ENCODE measurements around the gene ANO8.

GRCh38 chr19:17336872-17337674, 2.4 kb upstream of the ANO8 start, which contains the start of gene GTPBP3:
- TF ChIP-seq POLR2A (IDR thresholded peaks at IDR 0.05; ENCODE audit: low read length) (peak; percentile 63), GATA1 (IDR thresholded peaks at IDR 0.05; ENCODE audit: low read depth, low read length) (no peak)

Data from erythroblast (primary cell).